CD4-positive, alpha-beta T cell treated with Interleukin-6 for 4 hours (primary cell): Measurements from ENCODE around the gene SHROOM2.

Experiments used
- DNase-seq: peaks from one replicate; pipeline ENCODE4 v3.0.0-alpha.2; 2020; ENCODE audit warnings: mixed read lengths

SHROOM2 gene

DNA sequence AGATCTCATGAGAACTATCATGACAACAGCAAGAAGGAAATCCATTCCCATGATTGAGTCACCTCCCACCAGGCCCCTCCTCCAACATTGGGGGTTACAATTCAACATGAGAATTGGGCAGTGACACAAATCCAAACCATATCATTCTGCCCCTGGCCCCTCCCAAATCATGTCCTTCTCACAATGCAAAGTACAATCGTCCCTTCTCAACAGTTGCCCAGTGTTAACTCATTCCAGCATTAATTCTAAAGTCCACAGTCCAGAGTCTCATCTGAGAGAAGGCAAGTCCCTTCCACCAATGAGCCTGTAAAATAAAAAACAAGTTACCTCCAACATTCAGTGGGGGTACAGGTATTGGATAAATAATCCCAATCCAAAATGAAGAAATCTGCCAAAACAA is 166.1 kb downstream of the SHROOM2 start:
- DNase-seq: no peak

DNA sequence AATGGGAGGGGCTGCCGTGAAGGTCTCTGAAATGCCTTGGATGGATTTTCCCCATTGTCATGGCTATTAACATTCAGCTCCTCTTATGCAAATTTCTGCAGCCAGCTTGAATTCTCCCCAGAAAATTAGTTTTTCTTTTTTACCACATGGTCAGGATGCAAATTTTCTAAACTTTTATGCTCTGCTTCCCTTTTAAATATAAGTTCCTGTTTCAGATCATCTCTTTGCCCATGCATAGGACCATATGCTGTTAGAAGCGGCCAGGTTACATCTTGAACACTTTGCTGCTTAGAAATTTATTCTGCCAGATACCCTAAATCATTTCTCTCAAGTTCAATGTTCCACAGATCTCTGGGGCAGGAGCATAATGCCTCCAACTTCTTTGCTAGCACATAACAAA is 167.2 kb downstream of the SHROOM2 start:
- DNase-seq: no peak

DNA sequence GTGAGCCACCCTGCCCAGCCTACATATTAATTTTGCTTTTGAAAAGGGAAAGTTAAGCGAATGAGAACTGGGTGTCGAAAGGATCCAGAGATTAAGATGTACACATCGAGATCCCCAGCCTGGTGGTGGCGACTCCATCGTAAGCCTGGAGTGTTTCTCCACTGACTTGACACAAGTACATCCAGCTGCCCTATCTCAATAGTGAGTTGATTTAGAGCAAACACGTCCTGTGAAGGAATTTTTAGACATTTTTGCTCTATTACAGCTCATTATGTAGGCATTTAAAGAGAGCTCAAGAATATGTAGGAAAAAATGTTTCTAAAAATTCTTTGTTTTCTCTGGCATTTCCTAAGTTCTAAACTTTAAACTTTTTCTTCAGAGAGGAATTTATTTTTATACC is 169.3 kb downstream of the SHROOM2 start:
- DNase-seq: no peak

DNA sequence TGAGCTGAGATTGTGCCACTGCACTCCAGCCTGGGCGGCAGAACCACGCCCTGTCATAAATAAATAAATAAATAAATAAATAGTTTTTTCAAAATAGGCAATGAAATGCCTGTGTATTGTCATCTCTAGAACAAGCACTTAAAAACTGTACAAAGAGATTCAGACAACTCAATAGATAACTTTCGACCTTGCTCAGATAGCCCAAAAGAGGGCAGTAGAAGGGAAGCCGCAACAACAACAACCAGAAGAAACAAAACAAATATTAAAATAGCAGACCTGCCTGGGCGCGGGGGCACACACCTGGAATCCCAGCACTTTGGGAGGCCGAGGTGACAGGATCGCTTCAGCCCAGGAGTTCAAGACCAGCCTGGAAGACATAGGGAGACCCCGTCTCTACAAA is 171.5 kb downstream of the SHROOM2 start:
- no peak for DNase-seq

DNA sequence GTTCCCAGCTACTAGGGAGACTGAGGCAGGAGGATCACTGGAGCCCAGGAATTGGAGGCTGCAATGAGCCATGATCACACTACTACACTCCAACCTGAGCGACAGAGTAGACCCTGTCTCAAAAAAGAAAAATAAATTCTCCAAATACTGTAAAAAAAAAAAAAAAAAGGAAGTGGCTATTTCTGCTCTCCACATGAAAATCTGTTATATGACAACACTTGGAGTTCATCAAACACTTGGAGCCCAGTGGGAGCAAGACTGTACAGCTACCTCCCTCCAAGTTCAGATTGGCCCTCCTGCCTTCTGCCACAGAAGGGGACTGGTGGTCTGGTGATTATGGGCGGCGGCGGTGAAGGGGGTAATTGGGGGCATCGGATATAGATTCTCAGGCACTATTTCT is 172.0 kb downstream of the SHROOM2 start:
- DNase-seq: no peak

DNA sequence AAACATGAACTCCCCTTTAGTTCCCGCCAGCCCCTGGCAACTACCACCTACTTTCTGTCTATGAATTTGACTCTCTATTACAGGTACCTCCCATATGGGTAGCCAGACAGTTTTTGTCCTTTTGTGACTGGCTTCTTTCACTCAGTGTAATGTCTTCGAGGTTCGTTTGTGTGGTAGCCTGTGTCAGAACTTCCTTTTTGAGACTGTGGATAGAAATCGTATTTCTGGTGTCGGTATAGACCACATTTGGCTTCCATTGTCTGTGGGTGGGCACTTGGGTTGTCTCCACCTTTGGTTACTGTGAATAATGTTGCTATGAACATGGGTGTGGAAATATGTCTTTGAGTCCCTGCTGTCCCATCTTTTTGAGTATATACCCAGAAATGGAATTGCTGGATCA is 175.5 kb downstream of the SHROOM2 start:
- no peak for DNase-seq

DNA sequence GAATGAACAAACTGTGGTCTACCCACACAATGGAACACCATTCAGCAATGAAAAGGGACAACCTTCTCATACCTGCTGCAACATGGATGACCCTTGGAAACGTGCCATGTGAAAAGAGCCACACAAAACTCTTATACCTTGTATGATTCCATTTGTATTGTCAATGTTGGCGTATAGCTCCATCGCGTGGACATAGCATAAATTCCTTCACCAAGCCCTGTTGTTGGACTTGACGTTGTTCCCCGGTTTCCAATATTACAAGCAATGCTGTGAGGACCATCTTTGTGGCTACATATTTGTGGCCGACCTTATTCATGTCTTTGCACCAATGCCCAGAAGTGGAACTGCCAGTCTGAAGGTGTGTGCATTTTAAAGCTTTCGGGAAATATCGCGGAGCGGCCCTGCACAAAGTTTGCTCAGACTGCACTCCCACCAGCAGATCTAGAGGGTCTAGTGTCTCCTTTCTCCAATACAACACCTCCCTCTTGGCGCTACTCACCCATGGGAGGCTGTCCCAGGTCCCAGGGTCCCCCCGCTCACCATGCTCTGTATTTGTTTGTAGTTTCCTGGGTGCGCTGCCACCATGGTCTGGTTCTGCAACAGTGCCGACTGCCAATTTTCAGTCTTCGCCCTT is 180.7 kb downstream of the SHROOM2 start, which contains the start of gene CLDN34:
Gene CLDN34 (plus strand): TSS at position 584 of the 634 bp plus-strand sequence. CDS start 0 bp downstream, at position 584.
- no peak for DNase-seq

DNA sequence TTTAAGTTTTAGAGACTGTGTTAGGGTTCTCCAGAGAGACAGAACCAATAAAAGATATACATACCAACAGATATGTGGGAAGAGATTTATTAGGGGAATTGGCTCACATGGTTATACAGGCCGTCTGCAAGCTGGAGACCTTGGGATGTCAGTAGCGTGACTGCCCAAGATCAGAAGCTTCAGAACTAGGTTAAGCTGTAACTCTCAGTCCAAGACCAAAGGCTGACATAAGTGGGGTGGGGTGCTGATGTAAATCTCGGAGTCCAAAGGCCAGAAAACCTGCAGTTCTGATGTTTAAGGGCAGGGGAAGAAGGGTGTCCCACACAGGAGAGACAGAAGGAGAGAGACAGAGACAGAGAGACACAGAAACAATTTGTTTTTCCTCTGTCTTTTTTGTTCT is 191.4 kb downstream of the SHROOM2 start:
- DNase-seq: no peak

DNA sequence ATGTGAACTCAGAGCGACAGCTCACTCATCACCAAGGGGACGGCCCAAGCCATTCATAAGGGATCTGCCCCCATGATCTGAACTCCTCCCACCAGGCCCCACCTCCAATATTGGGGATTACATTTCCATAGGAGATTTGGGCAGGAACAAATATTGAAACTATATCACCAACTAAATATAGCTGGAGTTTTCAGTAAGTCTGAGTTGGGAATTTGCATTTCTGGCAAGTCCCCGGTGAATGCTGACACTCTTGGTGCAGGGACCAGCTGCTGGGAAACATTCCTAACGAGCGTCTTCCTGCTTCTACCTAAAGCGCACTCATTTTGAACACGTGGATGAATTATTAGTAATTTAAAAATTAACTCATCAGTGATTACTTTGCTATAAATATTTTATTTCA is 194.2 kb downstream of the SHROOM2 start:
- no peak for DNase-seq

DNA sequence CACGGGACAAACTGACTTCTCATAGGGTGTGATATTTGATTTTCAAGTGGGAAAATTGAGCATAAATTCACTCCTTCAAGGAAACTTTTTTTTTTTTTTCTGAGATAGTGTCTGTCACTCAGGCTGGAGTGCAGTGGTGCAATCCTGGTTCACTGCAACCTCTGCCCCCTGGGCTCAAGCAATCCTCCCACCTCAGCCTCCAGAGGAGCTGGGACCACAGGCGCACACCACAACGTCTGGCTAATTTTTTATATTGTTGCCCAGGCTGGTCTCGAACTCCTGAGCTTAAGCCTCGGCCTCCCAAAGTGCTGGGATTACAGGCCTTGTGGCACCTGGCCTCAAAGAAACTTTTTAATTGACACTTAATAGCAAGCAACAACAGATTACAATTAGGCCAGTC is 194.7 kb downstream of the SHROOM2 start:
- DNase-seq: no peak

DNA sequence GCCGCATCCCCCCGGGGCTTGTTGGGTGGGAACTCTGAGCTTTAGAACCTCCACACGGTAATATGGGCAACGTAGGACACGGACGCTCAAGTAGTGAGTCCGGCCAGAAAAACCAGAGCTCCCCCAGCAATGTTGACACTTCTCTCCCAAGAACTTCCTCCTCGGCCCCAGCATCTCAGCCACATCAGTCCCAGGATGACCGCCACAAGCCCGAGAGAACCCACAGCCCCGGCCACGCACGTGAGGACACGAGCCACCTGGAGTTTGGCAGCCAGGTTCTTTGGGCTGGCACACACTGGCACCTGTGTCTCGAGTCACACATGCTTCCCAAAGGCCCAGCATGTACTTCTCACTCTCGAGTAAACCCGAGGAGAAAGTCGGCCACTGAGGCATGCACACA is 197.2 kb downstream of the SHROOM2 start:
- no peak for DNase-seq

DNA sequence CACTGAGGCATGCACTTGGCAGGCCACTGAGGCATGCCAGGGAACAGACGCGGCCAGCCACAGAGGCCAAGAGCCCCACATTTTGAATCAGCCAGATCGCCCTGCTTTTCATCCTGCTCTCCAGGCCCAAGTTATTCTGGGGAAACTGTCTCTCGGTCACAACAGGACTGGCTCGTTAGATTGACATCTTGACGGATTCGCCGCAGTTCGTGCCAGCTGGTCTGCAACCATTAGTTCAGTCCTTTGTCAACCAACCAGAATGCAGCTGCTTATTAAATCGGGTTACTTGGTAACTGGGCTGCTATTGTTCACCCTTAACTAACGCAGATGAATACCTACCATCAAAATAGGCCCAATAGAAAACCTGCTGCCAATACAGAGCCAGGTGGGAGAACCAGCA is 197.6 kb downstream of the SHROOM2 start:
- no peak for DNase-seq

DNA sequence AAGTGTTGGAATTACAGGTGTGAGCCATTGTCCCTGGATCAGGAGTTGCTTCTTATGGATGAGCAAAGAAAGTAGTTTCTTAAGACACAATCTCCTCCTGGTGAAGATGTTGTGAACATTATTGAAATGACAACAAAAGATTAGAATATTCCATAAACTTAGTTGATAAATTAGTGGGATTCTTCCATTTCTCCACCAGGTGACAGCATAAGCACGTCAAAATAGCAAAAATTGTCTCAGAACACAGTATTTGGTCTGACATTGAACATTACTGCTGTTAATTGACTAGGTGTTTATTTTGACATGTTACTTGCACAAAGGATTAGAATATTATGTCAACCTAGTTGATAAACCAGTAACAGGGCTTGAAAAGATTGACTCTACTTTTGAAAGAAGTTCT is 202.5 kb downstream of the SHROOM2 start:
- DNase-seq: no peak

DNA sequence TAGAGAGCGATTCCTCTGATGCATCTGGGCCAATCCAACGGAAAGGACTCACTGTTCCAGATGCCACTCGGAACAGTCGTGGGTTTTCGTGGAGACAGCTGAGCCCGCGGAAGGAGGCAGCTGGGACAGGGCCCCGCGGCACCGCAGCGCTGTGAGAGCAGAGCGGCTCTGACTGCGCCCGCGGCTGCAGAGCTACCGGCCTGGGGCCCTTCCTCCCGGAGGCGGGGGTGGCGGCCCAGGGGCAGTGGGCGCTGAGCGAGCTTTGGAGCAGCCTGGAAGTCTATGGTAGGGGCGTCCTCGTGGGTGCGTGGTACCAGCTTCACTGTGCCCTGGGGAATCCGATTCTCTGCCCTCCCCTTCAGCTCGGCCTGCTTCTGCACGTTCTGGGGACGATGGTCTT is 205.8 kb downstream of the SHROOM2 start:
- no peak for DNase-seq

DNA sequence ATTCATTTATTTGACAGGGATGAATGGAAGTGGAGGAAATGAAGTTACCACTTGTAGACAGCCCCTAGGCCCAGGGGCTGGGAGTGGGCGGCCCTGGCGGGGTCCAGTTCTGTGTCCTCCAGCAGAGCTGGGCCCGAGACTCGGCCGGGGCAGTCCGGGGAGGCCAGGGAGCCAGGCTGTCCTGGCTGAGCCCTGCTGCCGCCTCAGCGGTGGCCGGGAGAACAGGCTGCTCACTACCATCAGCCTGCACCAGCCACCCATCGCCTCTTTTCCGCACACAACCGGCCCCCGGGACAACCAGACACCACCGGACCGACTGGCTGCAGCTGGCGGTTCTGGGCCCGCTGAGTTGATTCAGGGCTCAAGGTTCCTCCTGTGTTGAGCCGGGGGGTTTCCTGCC is 206.5 kb downstream of the SHROOM2 start:
- DNase-seq: no peak

DNA sequence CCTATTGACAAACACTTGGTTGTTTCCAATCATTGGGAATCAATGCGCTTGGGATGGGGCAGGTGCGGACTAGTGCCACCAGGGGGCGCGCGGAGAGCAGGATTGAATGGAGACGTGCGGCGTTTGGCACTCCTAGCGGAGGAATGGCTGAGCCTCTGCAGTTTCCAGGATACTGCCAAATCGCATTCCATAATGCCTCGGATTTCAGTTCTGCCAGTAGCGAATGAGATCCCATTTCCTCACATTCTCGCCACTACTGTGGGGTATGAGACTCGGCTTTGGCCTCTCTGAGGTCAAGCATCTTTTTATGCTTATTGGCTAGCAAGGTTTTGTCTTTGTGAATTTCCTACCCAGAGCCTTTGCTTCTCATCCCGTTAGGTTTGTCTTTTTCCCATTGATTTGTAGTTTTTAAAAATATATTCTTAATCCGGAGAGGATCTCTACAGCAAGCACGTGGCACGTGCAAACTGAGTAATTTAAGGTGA is 209.7 kb downstream of the SHROOM2 start:
- DNase-seq: peak; percentile 84

DNA sequence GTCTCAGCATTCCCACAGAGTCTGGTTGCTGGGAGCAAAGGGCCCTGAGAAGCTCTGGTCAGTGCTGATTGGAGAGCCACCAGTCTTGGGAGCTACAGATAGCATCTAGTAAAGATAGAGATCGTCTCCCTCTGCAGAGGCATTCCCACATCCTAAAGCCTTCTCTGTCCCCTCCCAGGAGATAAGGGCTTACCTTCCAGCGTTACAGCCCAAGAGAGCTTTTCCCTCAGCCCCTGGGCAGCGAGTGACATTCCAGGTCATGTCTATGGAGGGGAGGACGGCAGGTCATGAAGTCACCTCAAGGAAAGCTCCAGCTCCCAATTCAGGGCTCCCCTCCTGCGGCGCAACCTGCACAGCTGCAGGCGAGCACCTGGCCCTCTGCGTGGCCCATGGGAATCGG is 210.8 kb downstream of the SHROOM2 start:
- DNase-seq: no peak

DNA sequence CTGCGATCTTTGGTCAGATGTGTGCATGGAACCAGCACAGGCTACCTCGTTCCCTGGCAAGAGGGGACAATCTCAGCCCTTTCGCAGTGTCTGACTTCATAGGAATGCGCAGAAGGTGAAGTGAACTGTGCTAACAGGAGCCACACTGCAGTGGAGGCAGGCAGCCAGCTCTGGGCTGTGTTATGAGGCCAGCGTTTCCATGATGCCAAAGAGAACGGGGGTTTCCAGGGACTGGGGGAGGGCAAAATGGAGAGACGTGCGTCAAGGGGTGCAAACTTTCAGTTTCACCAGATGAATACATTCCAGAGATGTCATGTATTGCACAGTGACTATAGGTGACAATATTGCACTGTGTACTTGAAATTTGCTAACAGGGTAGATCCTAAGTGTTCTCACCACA is 211.3 kb downstream of the SHROOM2 start:
- DNase-seq: no peak
